Measurements from ENCODE around the gene TRPV6.

GRCh38 chr7:142833174-142834048, 52.1 kb downstream of the TRPV6 start:
- TF ChIP-seq ZC3H10 (CRISPR knock-in tag; IDR thresholded peaks at IDR 0.05) (no peak), SNAI2 (CRISPR knock-in tag; IDR thresholded peaks at IDR 0.05) (no peak), TSHZ2 (CRISPR knock-in tag; IDR thresholded peaks at IDR 0.05) (no peak), ZFP30 (CRISPR knock-in tag; IDR thresholded peaks at IDR 0.05) (no peak), CREB5 (CRISPR knock-in tag; IDR thresholded peaks at IDR 0.05; ENCODE audit: low read depth) (no peak), BACH2 (CRISPR knock-in tag; IDR thresholded peaks at IDR 0.05; ENCODE audit: borderline replicate concordance) (no peak), PATZ1 (CRISPR knock-in tag; IDR thresholded peaks at IDR 0.05; ENCODE audit: borderline replicate concordance) (no peak), ZFP3 (CRISPR knock-in tag; IDR thresholded peaks at IDR 0.05) (no peak)

All from SK-N-SH treated with all-trans-retinoic acid at 6 μM for 48 hours (cell line).